ENCODE measurements around the gene ING3. TPM values are rescaled to one million over a fixed set of nuclear protein-coding genes. Genes with fewer than 3 reads are reported as not detected.
"Not testable (repeated sequence)": the region's sequence is repeated elsewhere in the genome, so short reads cannot be mapped to it uniquely, and the experiment has no call there.

Gene ING3
- total RNA-seq, 1 donor from 2014 or later, result 22.6 TPM

DNA sequence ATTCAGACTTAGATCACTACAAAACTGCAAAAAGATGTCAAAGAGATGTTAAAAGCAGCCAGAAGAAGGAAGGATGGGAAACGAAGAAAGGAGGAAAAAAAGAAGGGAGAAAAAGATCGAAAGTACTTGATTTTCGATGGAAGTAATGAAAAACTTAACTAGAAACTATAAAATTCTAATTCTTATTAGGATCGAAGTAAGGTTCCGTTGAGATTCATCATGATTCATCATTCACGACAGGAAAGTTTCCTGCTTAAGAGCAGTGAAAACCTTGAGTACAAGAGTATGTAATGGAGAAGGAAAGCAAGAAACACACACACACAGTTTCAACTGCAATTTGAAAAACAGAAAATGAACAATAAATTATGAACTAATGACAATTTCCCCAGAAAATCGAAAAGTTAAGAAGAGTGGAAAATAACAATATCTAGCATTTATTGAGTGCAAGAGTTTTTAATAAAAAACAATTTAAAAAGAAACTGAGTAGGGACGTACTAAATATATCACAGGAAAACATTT, 1.1 kb upstream of the ING3 start:
- no peak for DNase-seq (ENCODE audit: extremely low read depth, low read depth, low spot score)

DNA sequence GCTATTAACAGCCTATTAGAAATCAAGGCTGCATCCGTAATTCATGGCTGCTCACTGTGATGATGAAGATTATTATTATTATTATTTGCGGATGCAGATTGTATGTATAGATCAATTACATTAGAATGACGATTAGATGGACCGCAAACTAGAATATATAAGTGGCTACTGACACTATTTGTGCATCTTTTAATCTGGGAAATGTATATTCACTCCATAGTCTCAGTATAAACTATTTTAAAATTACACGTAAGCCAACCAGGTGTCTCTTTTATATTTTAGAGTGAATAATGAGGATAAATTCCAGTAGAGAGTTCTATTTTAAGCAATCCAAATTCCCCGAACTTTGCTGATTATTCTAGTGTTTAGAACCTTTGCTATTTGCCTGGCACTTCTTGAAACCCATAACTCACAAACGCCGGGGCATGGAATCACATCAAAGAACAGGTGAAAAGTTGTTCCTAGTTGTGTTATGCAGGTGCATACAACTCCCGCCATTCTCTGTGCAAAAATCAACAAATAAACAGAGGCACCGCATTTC, 509 bp upstream of the ING3 start:
- no peak for DNase-seq (ENCODE audit: extremely low read depth, low read depth, low spot score)

DNA sequence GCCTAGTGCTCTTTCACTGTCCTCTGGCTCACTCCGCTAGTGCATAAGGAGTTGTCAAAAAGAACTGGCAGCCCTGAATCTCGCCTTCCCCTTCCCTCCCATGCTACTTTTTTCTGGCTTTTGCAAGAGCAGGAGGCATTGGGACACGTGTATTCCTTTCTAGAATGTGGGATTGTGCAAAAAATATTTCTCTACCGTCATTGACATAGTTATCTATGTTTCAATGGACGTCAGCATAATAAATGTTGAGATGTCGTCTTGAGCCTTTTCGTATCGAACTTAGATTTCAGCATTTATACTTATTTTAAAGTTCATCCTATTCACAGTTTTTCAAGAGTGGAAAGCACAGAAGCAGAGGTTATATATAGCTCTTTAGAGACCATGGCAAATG, 727 bp downstream of the ING3 start:
- DNase-seq (ENCODE audit: extremely low read depth, low read depth, low spot score), result no peak

DNA sequence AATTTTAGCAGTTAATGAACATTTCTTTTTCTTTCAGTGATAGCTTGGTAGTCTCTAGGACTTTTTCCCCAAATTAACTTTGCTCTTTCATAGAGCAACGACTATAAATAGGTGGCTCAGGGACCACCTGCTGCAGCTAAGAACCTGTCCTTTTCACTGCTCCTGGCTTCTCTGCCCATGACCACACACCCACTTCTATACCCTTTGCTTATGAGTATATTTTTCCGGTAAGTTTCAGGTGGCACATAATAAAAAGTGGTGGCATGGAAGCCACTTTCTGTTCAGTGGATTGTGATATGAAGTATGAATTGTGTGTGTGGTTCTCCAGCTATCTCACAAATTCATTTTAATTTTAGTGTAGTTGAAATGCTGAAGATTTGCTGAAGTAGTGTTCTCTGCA, 1.2 kb downstream of the ING3 start:
- DNase-seq (ENCODE audit: extremely low read depth, low read depth, low spot score), result no peak

- DNase-seq (ENCODE audit: extremely low read depth, low read depth, low spot score), result no peak
These were observed 5.1 kb downstream of the ING3 start for GRCh38 chr7:120955577-120956149.

DNA sequence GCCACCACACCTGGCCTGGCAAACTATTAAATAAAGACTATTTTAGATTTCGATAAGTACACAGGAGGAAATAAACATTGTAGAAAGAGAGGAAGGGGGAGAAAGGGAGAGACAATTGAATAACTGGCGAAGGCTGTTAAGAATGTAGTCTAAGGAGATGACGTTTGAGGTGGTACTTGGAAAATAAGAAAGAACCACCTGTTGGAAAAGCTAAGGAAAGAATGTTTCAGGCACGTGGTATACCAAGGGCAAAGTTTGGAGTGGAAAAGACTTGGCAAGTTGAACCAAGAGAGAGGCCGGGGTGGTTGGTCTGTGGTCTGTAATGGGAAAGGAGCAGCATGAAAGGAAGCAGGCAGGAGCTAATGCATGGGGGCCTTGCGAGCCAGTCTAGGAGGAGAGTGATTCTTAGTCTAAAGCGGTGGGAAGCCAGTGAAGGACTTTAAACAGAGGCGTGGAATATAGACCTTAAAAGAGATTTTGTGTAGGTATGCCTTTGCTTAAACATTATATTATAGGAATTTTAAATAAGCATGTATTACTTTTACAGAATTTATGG, 9.4 kb downstream of the ING3 start:
- no peak for DNase-seq (ENCODE audit: extremely low read depth, low read depth, low spot score)

DNA sequence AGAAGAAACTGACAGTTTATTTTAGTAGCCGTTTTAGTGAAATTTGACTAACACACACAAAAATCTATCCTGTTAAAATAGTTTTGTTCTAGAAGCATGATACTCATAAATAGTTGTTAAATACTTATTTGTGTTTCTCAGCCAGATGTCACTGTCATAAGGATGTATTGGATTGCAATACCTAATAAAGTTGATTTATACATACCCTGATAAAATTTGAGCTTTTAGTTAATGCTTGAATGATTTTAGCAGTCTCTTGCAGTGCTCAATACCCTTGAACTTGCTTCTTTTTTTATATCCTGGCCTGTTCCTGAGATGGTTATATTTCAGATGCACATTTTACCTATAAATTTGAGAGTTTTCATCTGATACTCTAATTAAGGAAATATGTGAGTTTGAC, 10.1 kb downstream of the ING3 start:
- DNase-seq (ENCODE audit: extremely low read depth, low read depth, low spot score), result no peak

DNA sequence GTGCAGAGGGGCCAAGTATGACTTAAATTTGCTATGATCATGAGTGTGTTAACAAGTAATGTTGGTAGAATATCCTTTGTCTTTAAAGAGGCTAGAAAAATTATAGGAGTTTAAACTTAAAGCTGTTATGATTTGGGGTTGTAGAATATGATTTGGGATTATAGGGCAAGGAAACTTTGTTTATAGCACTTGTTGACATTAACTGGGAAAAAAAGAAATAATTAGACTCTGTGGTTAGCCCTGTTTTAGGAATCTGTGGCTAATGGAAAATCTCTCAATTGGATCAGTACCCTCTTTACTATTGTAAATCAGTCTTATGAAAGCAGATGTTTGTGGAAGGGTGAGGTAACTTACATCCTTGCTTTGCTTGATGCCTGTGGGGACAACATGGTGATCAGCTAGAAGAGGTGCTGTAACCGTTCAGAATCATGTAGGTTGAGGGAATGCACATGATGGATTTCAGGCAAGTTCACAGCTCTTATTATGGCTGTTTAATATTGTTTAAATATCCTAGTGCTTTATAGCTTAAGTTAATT, 11.1 kb downstream of the ING3 start:
- DNase-seq (ENCODE audit: extremely low read depth, low read depth, low spot score), result no peak

- no peak for DNase-seq (ENCODE audit: extremely low read depth, low read depth, low spot score)
These were observed 13.5 kb downstream of the ING3 start for GRCh38 chr7:120964088-120964487.

GRCh38 chr7:120966961-120967360, 16.4 kb downstream of the ING3 start:
- no peak for DNase-seq (ENCODE audit: extremely low read depth, low read depth, low spot score)

- DNase-seq (ENCODE audit: extremely low read depth, low read depth, low spot score), result no peak
These were observed 23.3 kb downstream of the ING3 start for GRCh38 chr7:120973849-120974248.

DNA sequence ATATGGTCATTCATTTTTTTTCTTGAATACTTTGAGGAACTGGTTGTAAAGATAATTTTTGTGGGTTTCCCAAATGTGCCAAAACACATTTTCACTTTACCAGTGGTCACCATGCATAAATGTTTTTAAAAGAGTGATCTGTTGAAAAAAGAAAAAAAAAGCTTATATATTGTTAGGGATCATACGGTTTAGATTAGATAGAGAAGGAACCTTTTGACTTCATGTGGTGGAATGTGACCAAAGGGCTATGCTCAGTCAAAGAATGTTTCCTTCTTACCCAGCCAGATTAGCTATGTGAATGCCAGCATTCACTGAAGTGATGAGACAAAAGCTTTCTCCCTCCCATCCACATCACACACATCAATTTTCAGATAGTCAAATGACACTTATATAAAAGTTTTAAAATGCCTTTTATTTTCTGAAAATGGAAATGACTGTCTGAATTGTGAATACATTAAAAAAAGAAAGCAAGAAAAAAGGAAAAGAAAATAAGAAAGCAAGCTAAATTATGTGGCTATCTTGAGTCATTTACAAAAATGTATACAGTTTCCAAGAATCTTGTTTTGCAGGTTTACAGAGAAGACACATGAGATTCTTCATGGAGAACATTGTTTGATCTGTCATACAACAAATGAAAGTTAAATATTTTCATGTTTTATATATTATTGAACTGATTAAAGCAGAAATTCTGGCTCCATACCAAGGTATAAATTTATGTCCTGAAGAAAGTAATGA, 29.4 kb downstream of the ING3 start:
- DNase-seq (ENCODE audit: extremely low read depth, low read depth, low spot score), result no peak

DNA sequence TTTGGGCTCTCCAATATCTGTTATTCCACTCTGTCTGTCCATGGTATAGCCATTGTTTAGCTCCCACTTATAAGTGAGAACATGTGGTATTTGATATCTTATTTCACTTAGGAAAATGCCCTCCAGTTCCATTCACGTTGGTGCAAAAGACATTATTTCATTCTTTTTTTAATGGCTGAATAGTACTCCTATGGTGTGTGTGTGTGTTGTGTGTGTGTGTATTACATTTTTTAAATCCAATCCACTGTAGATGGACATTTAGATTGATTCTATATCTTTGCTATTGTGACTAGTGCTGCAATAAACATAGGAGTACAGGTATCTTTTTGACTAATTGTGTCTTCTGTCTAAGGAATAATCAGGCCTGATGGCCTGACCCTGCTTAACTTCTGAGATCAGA, 30.5 kb downstream of the ING3 start:
- DNase-seq (ENCODE audit: extremely low read depth, low read depth, low spot score), result no peak

- no peak for DNase-seq (ENCODE audit: extremely low read depth, low read depth, low spot score)
These were observed 31.5 kb downstream of the ING3 start for GRCh38 chr7:120981888-120982615.

DNA sequence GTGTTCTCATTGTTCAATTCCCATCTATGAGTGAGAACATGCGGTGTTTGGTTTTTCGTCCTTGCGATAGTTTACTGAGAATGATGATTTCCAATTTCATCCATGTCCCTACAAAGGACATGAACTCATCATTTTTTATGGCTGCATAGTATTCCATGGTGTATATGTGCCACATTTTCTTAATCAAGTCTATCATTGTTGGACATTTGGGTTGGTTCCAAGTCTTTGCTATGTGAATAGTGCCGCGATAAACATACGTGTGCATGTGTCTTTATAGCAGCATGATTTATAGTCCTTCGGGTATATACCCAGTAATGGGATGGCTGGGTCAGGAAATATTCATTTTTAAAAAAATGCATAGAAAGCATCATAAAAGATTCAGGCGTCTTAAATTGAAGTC, 33.0 kb downstream of the ING3 start:
- DNase-seq (ENCODE audit: extremely low read depth, low read depth, low spot score), result not testable (repeated sequence)

- DNase-seq (ENCODE audit: extremely low read depth, low read depth, low spot score), result no peak
These were observed 33.8 kb downstream of the ING3 start for GRCh38 chr7:120984406-120984805.

- DNase-seq (ENCODE audit: extremely low read depth, low read depth, low spot score), result no peak
These were observed 34.7 kb downstream of the ING3 start for GRCh38 chr7:120985130-120985758.

GRCh38 chr7:120985839-120986238, 35.3 kb downstream of the ING3 start:
- DNase-seq (ENCODE audit: extremely low read depth, low read depth, low spot score), result no peak

DNA sequence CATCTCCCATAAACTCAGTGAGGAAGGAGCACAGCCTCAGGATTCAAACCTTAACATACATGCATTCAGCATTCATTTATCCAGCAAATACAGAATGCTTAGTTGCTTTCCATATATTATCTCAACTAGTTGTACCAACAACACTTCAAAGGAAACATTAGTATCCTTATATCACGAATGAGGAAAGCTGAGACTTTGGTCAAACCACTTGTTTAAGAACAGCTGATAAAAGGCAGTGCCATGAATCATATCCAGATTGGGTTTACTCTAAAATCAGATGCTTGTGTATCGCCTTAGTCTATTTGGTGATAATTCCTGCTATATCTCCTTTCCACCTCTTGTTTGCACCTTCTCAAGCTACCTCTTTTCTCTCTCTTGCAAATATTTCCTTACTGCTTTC, 36.1 kb downstream of the ING3 start:
- no peak for DNase-seq (ENCODE audit: extremely low read depth, low read depth, low spot score)

DNA sequence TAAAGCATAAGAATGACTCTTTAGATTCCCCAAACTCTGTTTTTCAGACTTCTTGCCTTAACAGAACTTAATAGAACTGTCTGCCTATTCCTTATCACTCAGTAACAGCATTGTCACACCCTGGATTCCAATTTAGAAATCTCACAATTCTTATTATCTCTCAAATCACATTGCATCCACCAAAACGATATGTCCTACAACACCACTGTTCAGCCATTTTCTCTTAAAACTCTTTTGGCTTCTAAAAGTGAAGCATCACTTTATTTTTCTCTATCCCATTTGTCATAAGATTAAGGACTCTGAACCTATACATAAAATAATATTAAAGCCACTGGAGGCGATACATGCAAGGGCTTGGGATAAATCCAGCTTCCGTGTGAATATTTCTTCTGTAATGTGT, 36.7 kb downstream of the ING3 start:
- DNase-seq (ENCODE audit: extremely low read depth, low read depth, low spot score), result no peak
